PC-3 (cell line): ENCODE results near the gene CACTIN.

ENCODE experiments used
- EZH2phosphoT487 ChIP-seq: fragments of 300-600 bp; sonication (generic); IDR thresholded peaks from 2 replicates; pipeline ENCODE4 v1.6.1; 2018; ENCODE audit warnings: mild to moderate bottlenecking, antibody characterized with exemption, low read length, borderline replicate concordance
- TF ChIP-seq, protein P1 (sequence below): fragments of 300-600 bp; sonication (generic); conservative IDR thresholded peaks from 2 replicates; pipeline ENCODE4 v1.5.1; 2017; ENCODE audit warnings: antibody characterized with exemption, low read depth, mild to moderate bottlenecking, low read length

DNA sequence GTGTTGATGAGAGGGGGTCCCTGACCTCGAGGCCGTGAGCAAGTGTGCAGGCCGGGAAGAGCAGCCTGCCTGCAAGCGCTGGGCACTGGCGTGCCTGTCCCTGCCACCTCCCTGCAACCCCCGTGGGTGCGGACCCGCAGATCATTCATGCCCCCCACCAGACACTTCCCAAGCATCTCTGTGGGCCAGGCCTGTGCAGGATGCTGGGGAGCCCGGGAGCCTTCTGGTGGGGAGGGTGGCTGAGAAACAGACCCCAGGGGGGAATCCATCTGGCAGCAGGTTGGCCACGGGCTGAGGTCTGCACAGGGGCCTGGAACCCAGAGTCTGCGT lies 18.4 kb upstream of the CACTIN start:
- TF ChIP-seq, protein P1, sequence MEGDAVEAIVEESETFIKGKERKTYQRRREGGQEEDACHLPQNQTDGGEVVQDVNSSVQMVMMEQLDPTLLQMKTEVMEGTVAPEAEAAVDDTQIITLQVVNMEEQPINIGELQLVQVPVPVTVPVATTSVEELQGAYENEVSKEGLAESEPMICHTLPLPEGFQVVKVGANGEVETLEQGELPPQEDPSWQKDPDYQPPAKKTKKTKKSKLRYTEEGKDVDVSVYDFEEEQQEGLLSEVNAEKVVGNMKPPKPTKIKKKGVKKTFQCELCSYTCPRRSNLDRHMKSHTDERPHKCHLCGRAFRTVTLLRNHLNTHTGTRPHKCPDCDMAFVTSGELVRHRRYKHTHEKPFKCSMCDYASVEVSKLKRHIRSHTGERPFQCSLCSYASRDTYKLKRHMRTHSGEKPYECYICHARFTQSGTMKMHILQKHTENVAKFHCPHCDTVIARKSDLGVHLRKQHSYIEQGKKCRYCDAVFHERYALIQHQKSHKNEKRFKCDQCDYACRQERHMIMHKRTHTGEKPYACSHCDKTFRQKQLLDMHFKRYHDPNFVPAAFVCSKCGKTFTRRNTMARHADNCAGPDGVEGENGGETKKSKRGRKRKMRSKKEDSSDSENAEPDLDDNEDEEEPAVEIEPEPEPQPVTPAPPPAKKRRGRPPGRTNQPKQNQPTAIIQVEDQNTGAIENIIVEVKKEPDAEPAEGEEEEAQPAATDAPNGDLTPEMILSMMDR, result no peak
- no peak for TF ChIP-seq EZH2phosphoT487
